Activated T-cell treated with anti-CD3 and anti-CD28 coated beads for 4 hours (primary cell): Measurements from ENCODE around the gene RAG1.

ENCODE experiments used
- DNase-seq: peaks from one replicate; pipeline ENCODE4 v3.0.0-alpha.2; 2020

RAG1 gene

DNA sequence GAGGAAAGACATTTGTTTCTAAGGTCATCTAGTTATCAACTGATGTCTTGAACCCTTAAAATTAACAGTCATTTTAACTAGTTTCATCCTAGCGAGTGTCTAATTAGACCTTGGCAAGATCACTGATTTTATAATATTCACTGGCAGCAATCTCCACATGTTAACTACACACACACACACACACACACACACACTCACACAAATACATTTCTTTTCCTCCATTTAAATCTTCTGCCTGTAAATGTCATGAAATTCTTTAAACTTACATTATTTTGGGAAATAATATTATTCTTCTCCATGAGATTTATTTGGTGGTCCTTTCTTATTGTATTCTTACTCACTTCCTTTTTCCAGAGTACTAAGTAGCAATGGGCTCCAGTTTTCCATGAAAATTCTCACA lies 23.6 kb downstream of the RAG1 start:
- no peak for DNase-seq

DNA sequence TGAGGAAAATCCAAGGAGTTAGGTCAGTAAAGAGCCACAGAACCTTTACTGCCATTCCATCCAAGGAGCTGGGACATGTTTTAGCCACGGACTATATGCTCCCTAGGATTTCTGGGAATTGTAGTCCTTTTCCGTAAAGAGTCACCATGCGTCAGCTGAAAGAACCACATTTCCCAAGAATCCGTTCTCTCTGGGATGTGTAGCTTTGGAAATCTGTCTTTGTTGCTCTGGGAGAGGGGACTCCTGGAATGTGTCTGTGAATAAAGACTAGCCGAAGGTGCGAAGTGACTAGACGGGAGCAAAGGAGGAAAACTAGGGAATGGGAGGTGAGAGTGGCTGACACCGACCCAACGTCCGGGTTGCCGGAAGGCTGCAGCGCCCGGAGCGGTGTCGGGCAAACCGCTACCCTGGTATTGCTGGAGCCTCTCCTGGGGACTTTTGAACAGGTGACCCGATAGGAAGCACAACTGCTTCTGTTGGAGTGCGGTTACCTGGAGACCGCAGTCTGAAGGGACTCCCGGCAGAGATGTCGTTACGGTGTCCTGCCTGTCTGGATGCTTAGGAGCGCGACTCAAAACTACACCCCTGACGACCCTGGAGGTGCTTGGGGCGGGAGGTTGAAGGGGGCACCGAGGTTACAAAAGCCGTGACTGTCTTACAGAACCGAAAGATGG lies 26.6 kb downstream of the RAG1 start, which contains the start of gene IFTAP:
Gene IFTAP (plus strand): TSS at position 187 of the 674 bp plus-strand sequence. CDS start 15,602 bp downstream, outside the sequence.
- no peak for DNase-seq

DNA sequence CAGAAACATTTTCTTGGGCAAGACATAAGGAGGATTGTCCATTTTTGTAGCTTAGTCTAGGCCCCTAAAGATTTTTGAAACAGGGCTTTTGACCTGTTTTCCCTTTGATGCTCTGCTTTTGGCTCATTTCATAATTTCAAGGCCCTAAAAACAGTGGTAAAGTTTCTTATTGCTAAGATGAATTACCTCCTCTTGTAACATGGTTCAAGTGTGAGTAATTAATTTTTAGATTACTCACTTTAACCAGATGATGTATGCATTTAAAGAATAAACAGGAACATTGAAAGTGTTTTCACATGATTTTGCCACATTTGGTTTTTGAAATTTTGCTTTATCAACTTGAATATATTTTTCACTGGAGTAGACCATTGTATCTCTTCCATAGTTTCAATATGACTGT lies 29.1 kb downstream of the RAG1 start:
- no peak for DNase-seq

DNA sequence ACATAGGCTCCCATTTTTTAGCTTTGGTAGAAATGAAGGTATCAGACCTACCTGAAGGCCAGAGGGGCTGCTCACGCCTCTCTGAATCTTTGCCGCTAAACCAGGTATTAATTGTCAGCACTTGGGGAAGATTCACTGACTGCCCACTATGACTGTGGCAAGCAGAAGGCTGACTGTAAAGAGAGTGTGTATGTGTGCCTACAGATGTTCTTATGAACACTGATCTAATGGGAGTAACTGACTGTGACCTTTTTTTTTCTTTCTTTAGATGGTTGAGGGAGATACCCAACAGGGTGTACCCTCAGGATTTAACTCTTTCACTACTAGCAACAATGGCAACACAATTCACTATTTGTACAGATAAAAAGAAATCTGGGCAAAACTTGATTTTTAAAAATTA lies 30.2 kb downstream of the RAG1 start, which contains the start of gene RAG2:
Gene RAG2 (minus strand): TSS at position 186 of the 400 bp plus-strand sequence. CDS start 4,068 bp downstream, outside the sequence.
- no peak for DNase-seq

DNA sequence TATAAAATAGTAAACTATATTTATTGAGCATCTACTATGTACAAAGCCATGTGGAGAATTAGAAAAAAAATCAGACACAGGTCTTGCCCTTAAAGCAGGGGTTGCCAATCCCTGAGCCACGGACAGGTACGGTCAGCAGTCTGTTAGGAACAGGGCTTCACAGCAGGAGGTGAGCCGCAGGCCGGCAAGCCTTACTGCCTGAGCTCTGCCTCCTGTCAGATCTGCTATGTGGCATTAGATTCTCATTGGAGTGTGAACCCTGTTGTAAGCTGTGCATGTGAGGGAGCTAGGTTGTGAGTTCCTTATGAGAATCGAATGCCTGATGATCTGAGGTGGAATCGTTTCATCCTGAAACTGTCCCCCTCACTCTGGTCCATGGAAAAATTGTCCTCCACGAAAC lies 32.4 kb downstream of the RAG1 start:
- DNase-seq = no peak

DNA sequence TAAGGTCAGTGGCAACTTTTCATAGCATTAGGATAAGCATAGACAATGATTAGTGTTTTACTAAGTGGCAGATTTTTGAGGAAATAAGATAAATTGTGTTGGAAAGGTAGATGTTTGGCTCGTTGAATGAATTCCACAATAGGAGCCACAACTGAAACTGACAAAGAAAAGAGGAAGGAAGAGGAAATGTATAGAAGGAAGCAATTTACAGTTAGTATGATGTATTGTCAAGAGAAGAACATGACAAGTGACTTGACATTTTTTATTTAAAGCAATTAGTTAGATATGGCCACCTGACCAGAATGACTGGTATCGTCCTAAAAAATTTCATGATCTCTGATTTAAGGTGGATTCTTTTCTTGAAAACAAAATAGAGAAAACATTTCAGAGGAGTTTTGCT lies 33.3 kb downstream of the RAG1 start:
- DNase-seq = no peak

DNA sequence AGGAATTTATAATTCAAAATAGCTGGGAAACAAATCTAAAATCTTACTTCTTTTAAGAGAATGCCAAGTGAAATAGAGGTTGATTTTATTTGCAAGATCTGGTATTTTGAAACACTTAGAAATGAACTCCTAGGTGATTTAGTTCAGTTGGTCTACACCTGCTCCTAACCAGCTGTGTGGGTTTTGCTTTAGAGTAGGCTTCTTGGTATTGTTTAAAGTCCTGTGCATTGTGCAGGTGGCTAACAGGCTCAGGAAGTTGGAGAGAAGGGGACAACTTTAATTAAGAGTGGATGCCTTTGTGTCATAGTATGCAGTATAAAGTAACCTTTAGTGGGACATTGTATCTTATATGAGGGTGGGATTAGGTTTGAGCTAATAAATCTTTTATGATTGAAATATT lies 34.3 kb downstream of the RAG1 start:
- no peak for DNase-seq

DNA sequence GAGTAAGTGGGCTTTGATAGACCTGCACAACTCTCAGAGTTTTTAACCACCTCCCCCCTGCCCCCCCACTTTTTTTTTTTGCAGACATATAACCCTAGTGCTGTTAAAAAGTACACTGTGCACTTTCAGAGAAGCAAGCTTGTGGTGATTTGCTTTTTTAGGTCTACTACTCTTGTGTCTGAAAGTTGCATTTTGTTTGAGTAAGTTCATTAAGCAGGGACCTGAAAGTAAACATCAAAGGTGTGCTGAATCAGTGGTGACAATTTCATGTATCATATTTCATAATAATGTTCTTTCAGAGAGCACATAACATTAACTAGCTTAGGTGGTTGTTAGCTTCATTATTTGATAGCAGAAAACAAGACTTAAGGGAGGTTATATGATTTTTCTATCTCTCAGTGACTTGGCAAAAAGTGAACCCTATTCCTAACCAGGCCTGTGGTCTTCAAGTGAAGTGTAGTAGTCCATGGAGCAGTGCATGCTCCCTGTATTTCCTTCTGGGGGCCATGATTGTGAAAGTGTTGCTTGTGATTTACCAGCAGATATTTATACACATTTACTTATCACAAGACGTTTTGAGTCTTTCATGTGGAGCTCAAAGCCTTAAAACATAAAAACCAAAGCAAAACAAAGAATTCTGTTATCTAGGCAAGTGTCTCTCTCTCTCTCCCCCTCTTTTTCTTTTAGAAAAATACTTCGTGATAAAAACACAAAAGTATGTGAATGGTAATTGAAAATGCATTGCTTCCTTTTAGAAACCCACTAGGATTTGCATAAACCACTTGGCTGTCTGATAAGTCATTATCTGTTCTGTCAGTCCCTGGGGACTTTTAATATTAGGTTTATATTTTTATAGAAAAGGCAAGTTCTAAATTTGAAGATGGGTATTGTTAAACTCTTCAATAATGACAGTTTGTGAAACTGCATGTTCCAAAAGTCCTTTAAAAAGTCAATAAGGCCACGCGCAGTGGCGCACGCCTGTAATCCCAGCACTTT lies 37.7 kb downstream of the RAG1 start:
- DNase-seq = no peak

DNA sequence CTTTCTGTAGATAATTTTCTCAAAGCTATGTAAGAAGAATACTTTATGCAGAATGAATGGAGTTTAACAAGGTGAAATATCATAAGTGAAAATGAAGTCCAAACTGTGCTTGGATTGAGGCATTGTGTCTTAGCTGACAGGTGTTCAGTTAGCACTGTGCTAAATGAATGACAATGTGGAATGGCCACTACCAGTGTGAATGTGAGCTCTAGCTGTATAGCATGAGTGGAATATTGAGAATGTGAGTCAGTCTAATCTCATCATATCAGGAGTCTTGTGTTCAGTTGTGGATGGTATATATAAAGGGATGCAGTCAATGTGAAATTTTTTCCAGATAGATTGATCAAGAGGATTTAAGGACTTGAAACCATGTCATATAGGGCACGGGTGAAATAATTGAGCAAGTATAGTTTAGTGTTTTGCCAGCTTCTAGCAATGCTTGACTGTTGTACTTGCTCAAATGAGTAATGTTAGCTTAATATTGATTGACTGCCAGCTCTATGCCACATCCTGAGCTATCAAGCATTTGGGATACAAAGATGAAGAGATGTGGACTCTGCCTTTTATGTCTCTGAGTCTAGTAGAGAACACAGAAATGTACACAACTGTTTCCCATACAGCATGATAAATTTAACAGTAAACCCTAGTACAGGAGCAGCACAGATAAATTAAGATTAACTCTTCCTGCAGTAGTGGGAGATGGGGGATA lies 40.8 kb downstream of the RAG1 start:
- no peak for DNase-seq

DNA sequence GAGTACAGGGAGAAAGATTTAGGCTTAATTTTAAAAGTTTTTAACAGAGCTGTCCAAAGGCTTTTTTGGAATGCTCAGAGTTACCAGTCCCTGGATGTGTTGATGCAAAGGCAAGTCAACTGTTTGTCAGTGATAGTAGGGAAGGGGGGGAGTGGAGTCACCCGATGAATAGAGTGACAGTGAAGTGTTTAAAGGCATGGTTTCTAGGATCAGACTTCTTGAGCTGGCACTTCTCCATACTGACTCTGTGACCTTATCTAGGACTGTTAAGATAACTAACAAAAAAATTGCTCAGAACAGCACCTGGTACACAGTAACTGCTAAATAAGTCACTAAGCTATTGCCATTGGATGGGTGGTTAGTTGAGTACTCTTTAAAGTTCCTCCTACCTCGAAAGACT lies 41.6 kb downstream of the RAG1 start:
- DNase-seq = no peak

DNA sequence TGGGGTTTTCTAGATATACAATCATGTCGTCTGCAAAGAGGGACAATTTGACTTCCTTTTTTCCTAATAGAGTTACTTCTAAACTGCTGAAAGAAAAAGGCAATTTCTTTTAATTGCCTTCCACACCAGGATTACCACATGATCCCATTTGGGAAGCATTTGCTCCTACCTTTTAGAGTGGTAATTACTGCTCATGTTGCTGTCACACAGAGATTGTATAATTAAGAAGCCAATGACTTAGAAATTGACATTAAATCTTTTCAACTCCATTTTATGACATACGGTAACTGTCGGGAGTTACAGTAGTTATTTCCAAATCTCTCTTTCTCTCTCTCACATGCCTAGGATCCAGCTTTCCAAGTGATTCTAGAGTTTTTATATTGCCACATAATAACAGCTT lies 48.0 kb downstream of the RAG1 start:
- no peak for DNase-seq

DNA sequence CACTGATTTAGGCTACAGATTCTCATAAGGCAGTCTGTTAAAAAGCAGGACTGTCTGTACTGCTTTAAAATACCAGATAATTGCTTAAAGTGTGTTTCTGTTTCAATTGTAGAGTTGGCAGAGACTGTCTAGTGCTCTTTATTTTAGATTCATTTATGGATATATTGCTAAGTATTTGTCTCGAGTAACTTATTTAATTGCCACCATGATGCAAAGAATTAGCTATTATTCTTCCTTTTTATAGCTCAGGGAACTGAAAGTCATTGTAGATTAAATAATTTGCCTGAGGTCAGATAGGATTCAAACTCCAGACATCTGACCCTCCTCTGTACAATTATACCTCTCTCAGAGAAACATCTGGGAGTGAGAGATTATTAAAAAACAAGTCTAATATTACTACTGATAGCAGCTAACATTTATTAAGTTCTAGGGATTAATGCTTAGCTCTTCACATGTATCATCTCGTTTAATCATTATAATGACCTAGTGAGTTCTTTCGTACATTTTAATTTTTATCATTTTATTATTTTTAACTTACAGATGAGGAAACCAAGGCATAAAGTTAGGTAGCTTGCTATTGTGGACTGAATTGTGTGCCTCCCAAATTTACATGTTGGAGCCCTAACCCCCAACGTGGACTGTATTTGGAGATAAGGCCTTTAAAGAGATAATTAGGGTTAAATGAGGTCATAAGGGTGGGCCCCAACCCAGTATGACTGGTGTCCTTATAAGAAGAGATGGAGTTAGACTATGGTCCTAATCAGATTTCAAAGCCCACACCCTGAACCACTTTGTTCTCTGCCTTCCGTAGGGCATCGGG lies 49.9 kb downstream of the RAG1 start:
- DNase-seq = no peak

DNA sequence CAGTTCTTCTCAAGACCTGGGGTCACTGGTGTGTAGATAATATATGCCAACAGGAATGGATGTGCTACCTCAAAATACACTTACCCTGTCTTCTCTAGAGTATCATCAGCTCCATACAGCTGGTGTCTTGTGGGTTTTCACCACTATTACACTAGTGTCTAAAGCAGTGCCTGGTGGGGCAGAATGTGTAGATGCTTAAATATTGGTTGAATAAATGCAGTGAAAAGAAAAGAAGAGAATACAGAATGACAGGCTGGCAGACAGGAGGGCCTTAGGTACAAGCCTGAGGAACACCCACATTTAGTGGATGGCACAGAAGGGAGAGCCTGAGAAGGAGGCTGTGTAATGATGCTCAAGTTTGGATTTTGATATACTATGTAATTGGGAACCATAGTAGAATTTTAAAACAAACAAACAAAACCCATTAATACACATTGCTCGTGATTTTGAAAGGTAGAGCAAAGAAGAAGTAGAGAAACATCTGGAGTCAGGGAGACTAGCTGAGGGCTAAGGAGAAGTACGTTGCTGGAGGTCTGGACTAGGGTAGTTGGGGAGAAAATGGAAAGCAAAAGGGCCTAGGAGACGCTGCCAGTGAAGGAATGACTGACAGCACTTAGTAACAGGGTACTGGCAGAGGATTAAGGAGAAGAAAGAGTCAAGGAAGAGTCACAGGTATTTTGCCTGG lies 50.7 kb downstream of the RAG1 start:
- no peak for DNase-seq

DNA sequence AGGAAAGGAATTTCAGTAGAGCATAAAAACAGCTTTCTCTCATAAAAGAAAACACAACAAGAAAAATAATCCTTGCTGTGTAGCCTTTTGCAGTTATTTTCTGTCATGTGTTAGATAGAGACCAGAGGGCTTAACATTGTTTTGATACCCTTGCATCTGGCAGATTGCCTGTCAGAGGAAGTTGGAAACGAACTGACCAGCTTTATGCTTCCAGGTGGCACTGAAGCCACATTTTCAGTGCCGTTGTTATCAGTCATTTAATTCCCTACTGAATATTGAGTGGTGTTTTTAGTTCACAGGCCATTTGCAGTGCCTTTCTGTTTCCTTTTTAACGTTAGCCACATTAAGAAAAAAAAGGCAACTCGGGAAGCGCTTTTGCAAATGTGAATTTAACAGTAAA lies 51.7 kb downstream of the RAG1 start:
- no peak for DNase-seq

DNA sequence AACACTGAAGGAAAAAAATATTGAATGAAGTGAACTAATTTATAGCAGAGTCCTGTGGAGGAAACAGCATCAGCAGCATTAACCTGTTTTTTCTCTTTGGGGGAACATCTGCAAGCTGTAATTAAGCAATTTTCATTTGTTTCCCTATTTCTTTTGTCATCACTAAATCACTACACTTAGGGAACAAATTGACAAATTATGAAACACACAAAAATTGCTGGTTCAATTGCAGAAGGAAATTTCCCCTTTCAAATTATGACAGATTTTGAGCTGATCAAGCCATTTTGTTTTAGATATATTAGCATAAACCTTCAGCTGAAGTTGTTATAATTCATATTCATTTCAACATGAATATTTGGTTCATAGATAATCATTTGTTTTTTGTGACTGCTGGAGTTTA lies 52.4 kb downstream of the RAG1 start:
- no peak for DNase-seq

DNA sequence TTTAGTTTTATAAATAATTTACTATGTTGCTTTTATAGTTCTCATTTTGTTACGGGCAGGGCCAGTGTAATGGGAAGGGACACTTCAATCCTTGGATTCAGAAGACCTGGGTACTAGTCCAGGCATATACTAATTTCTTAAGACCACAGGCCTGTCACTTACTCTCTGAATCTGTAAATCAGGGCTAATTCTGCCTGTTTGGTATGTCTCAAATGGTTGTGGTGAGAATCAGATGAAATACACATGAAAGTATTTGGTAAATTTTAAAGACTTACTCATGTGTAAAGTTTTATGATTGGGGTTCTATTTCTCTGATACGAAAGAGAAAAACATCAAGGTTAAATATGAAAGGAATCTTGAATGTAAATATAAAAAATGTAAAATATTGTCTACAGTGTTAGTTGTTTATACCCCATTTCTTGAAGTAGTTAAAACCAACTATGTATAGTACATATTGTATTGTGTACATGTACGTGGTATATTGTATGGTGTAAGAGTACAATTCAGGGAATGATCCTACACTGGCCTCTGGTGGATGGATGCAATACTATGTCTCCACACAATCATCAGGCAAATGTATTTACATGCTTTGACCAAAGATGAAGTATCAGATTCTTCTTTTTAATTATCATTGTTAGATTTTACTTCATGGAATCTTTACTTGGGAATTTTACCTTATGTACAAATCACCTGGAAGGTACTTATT lies 54.8 kb downstream of the RAG1 start:
- DNase-seq = no peak

DNA sequence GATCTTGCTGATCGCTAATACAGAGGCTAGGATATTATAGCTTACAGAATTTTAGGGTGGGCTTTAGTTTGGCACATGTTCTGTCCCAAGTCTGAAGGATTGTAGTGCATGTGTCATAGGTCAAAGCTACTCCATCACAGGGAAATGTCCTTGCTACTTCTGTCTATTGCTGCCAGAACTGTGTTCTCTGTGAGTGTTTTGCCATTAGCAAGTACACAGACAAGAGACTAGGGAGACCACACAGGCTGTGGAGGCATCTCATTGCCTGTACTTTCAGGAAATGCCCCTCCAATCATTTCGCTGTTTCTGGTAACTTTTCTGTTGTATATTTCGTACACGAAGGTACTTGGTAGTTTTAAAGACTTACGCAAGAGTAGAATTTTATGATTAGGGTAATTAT lies 55.7 kb downstream of the RAG1 start:
- no peak for DNase-seq

DNA sequence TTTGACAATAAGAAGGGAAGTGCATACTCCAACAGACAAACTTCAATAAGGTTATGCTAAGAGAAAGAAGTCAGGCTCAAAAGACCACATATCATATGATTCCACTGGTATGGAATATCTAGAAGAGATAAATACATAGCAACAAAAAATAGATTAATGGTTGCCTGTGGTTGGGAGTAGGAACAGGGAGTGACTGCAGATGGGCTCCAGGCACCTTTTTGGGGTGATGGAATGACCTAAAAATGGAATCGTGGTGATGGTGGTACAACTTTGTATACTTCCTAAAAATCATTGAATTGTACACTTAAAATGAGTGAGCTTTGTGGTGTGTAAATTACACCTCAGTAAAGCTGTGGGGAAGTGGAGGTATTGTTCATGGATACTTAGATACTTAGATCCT lies 59.2 kb downstream of the RAG1 start:
- no peak for DNase-seq

DNA sequence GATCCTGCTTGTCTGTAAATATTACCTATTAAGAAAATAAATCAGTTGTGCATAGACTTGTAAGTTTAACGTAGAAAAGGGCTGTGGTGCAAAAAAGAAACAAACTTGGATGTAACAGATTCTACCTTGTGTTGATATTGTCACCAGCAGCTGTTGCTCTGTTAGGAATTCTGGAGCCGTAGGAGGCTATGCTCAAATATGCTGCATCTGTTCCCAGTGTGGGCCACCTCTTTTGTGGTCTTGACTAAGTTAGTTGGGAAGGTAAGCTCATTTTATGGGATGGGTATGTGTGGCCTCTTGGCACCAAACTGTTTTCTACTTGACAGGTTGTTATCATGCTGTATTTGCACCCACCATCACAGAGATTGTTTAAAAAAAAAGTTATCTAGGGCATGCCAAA lies 59.7 kb downstream of the RAG1 start:
- no peak for DNase-seq

DNA sequence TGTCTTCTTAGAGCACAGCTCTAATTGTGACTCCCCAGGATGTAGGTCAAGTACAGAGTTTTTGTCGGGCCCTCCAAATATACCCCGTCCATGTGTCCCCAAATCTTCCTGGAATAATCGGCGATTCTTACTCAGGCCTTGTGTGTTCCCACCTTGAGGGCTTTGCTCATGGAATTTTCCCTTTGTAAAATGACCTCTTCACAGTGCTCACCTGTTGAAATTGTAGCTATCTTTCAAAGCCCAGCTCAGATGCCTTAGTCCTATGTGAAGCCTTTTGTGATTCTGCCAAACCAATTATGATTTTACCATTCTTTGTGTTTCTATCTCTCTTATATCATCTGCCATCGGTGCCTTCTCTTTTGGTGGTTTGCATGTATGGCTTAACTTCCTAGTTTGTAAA lies 60.3 kb downstream of the RAG1 start:
- DNase-seq = no peak

DNA sequence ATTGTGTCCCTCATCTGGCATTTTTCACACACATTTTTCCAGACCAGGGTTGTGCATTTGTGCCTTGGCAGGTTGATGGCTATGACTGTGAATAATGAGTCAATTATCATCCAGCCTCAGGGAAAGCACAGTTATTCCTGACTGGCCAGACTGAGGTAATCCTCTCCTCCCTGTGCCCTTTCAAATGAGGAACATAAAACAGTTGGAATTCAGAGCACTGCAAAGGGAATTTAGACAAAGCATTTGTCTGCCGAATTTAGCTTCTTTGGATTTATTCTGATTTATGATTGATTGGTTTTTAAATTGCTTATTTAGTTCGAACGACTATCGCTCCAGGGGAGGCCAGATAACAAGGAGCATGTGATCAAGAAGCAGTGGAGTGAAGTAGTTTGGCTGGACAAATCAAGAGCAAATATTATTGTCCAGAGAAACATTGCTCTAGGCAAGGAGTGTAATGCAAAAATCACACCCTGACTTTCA lies 61.0 kb downstream of the RAG1 start:
- no peak for DNase-seq
